Measurements from ENCODE around the gene CTF1.
"Not testable (repeated sequence)": the region's sequence is repeated elsewhere in the genome, so short reads cannot be mapped to it uniquely, and the experiment has no call there.

Gene CTF1

DNA sequence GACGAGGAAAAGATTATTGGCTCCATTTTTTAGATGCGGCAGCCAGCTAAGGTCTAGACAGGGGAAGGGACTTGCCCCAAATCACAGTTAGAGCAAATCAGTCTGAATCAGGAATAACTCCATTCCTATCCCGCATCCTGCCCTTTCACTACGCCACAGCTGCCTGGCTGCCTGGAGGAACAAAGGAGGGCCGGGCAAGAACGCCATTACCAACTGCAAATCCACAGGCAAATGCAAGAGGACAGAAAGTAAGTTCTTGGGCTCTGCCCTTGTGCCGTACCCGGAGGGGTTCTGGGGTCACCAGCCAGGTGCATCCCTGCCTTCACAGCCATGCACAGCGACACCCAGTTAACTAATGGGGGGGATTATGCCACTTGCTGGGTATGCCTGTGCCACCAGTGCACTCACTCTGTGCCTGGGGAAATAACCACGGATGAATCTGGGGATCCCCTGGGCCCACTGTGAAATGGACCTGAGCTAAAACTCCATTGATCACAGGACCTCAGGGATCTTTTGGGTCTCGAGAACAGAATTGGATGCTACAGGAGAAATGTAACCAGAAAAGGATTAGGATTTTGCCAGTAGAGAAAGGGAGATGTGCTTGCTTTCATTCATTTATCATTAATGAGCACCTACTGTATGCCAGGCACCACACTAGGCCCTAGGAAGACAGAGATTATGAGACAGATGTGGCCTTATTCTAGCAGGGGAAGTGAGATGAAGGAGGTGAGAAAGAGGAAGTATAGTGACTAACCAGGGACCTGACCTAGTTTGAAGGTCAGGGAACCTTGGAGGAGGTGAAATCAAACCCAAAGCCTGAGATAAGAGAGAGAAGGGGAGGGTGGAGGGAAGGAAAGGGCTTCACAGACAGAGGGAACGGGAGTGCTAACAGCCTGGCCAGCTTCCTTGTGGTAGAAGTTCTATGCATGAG lies 20.3 kb upstream of the CTF1 start:
- no peaks in the 10 kb centered on the region for H3K9me3 ChIP-seq (ENCODE audit: control insufficient read depth, insufficient read depth, low read length)
- peak overlapping the region; percentile 92 for H3K9ac ChIP-seq (ENCODE audit: low read depth, low read length)
- no peaks in the 10 kb centered on the region for H3K36me3 ChIP-seq (ENCODE audit: insufficient read depth, low read length)
- peaks cover 7% of the 10 kb centered on the region; the same call in 1 of the 2 replicates for H3K4me1 ChIP-seq (ENCODE audit: insufficient read depth, low read length)

DNA sequence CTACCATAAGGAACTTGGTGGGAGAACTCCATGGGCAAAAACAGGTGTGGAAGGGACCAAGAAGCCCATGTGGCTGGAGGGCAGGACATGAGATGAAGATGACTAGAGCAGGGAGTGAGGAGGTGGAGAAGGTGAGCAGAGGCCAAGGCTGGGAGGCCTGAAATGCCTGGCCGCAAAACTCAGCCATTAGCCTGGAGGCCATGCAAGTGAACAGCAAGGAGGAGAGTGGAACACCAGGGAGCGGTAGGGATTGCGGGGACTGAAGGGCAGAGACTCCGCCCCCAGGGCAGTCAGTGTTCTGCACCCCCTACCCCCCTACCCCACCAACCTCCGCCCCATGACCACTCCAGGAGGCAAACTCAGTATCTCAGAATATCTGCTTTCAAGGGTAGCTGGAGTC lies 19.5 kb upstream of the CTF1 start:
- H3K36me3 ChIP-seq (ENCODE audit: insufficient read depth, low read length): no peaks in the 10 kb centered on the region
- H3K4me1 ChIP-seq (ENCODE audit: insufficient read depth, low read length): peaks cover 7% of the 10 kb centered on the region; the same call in 1 of the 2 replicates
- no peaks in the 10 kb centered on the region for H3K9me3 ChIP-seq (ENCODE audit: control insufficient read depth, insufficient read depth, low read length)
- H3K9ac ChIP-seq (ENCODE audit: low read depth, low read length): peak overlapping the region; percentile 92; the same call in 1 of the 2 replicates

DNA sequence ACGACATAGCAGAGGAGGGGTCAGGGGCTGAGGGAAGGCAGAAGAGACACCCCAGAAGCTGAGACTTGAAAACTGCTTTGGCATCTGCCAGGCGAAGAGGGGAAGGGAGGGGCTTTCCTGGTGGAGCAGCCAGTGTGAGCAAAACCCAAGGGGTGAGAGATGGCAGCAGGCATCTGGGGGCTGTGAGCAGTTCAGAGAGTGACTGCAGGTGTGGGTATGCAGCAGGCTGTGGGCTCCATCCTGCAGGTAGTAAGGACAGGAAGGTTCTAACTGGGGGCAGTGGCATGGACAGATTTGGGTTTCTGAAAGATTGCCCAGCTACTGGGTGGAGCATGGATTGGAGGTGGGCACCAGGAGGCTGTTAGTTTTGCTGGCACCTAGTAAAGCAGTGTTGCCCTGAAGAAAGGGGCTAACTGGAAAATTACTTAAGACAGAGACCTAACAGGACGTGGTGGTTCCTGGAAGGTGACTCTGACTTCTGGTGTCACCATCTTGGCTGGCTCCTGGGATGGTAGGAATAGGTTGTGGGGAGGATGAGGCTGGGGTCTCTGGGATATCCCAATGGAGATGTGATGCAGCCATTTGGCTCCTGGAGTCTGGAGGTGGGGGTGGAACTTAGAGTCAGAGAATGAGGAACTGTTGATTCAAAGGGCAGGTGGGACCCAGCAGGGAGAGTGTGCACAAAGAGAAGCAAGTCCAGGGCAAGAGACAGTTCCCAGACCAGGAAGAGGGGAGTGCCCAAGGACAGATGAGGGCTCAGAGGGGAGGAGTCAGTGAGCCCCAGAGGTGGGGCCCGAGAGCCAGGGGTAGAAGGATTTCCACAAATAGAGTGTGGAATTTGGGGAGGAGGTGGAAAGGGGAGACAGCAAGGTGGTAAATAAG lies 13.7 kb upstream of the CTF1 start:
- Histone ChIP-seq H3K4me1 (ENCODE audit: insufficient read depth, low read length) (no peaks in the 10 kb centered on the region), H3K9me3 (ENCODE audit: control insufficient read depth, insufficient read depth, low read length) (no peaks in the 10 kb centered on the region), H3K36me3 (ENCODE audit: insufficient read depth, low read length) (no peaks in the 10 kb centered on the region)

DNA sequence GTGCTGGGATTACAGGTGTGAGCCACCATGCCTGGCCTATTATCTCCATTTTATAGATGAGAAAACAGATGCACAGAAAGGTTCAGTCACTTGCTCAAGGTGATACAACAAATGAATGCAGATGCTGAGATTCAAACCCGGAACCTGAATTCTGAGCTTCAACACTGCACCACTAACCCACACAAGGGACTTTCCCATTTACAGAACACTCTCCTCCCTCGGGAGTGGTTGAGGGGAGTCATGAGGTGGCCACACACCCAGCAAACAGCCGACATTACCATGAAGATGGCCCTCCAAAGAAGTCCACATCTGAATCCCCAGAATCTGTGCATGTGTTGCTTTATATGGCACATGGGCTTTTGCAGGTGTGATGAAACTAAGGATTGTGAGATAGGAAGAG lies 11.7 kb upstream of the CTF1 start:
- Histone ChIP-seq H3K4me1 (ENCODE audit: insufficient read depth, low read length) (no peaks in the 10 kb centered on the region), H3K36me3 (ENCODE audit: insufficient read depth, low read length) (no peaks in the 10 kb centered on the region), H3K9me3 (ENCODE audit: control insufficient read depth, insufficient read depth, low read length) (no peaks in the 10 kb centered on the region), H3K9ac (ENCODE audit: low read depth, low read length) (no peak overlapping the region)

More for the DNA sequence above, 13.7 kb upstream of the CTF1 start:
- no peak overlapping the region for H3K9ac ChIP-seq (ENCODE audit: low read depth, low read length)

DNA sequence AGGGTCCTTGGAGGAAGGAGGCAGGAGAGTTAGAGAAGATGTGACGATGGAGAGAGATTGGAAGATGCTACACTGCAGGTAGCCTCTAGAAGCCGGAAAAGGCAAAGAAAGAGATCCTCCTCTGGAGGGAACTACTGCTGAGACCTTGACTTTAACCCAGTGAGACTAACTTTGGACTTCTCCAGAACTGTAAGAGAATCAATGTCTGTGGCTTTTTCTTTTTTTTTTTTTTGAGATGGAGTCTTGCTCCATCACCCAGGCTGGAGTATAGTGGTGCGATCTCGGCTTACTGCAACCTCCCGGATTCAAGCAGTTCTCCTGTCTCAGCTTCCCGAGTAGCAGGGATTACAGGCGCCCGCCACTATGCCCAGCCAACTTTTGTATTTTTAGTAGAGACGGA lies 11.2 kb upstream of the CTF1 start:
- no peak overlapping the region for H3K9ac ChIP-seq (ENCODE audit: low read depth, low read length)
- H3K36me3 ChIP-seq (ENCODE audit: insufficient read depth, low read length): no peaks in the 10 kb centered on the region
- H3K9me3 ChIP-seq (ENCODE audit: control insufficient read depth, insufficient read depth, low read length): no peaks in the 10 kb centered on the region
- no peaks in the 10 kb centered on the region for H3K4me1 ChIP-seq (ENCODE audit: insufficient read depth, low read length)

DNA sequence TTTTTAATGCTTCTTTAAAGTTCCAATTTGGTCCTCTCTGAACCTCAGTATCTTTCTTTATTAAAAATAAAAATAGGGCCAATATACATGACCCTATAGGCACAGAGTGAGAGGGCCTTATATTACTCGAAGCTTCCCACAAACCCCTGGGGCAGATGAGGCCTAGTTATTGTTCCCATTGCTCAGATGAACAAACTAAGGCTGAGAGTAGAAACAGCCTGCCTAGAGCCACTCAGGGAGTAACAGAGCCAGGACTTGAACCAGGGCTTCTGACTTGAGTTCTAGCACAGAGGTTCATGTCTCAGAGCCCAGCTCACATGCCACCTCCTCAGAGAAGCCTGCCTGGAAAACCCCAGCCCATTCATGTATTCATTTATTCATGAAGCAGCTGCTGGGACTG lies 10.3 kb upstream of the CTF1 start:
- H3K9ac ChIP-seq (ENCODE audit: low read depth, low read length): no peak overlapping the region
- H3K36me3 ChIP-seq (ENCODE audit: insufficient read depth, low read length): no peaks in the 10 kb centered on the region
- no peaks in the 10 kb centered on the region for H3K9me3 ChIP-seq (ENCODE audit: control insufficient read depth, insufficient read depth, low read length)
- H3K4me1 ChIP-seq (ENCODE audit: insufficient read depth, low read length): no peaks in the 10 kb centered on the region

DNA sequence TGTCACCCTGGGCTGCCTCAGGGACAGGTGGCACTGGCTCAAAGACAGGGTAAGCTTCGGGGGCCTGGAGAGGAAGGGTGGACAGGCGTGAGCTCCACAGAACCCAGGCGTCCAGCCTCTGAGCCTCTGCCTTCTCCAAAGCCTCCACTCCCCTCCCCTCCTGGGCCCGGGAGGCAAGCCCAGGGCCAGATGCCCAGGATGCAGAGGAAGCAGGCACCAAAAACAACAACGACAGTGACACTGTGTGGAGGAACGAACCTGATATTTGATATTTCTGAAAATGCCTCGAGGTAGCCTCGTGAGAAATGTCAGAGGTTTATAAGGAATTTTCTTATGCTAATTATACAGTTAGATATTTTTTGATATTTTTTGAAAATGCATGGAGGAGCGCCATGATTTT lies 8.5 kb upstream of the CTF1 start:
- Histone ChIP-seq H3K9me3 (ENCODE audit: control insufficient read depth, insufficient read depth, low read length) (no peaks in the 10 kb centered on the region), H3K36me3 (ENCODE audit: insufficient read depth, low read length) (no peaks in the 10 kb centered on the region; the same call in 1 of the 2 replicates), H3K4me1 (ENCODE audit: insufficient read depth, low read length) (peaks cover under 1% of the 10 kb centered on the region; the same call in 1 of the 2 replicates), H3K9ac (ENCODE audit: low read depth, low read length) (no peak overlapping the region)

DNA sequence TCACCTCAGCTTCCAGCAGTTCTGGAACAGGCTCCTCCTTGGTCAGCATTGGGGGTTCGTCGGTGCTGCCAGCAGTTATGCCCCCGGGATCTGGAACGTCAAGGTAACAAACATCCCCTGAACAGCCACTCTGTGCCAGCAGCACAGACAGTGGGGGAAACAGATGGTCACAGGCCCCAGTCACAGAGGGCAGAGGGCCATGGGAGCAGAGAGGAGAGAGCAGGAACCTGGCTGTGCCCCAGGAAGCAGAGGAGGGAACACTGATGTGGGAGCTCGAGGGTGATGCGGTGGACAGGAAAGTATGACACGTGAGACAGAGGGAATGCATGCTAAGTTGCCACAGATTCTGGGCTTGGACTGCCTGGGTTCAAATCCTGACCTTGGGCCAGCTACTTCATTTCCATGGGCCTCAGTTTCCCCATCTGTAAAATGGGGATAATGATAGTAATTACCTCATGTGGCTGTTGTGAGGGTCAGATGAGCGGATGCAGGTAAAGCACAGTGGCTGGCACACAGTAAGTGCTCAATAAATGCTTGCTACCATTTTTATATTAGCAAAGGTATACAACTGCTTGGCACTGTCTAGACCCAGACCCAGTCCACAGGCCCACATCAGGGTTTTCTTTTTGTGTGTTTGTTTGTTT lies 7.4 kb upstream of the CTF1 start:
- Histone ChIP-seq H3K9me3 (ENCODE audit: control insufficient read depth, insufficient read depth, low read length) (no peaks in the 10 kb centered on the region), H3K36me3 (ENCODE audit: insufficient read depth, low read length) (no peaks in the 10 kb centered on the region; the same call in 1 of the 2 replicates), H3K9ac (ENCODE audit: low read depth, low read length) (no peak overlapping the region), H3K4me1 (ENCODE audit: insufficient read depth, low read length) (peaks cover 3% of the 10 kb centered on the region; the same call in 1 of the 2 replicates)

DNA sequence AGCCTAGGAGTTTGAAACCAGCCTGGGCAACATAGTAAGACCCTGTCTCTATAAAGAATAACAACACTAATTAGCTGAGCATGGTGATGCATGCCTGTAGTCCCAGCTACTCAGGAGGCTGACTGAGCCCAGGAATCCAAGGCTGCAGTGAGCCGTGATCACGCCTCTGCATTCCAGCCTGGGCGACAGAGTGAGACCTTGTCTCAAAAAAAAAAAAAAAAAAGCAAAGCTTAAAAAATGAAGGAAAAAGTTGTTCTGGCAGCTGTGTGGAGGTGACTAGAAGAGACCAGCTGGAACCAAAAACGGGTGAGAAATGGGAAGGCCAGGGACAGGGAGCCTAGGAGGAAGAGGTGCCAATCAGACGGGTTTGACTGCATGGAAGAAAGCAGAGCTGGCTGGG lies 6.7 kb upstream of the CTF1 start:
- no peaks in the 10 kb centered on the region for H3K9me3 ChIP-seq (ENCODE audit: control insufficient read depth, insufficient read depth, low read length)
- no peak overlapping the region for H3K9ac ChIP-seq (ENCODE audit: low read depth, low read length)
- peaks cover 3% of the 10 kb centered on the region for H3K4me1 ChIP-seq (ENCODE audit: insufficient read depth, low read length)
- no peaks in the 10 kb centered on the region; the same call in 1 of the 2 replicates for H3K36me3 ChIP-seq (ENCODE audit: insufficient read depth, low read length)

DNA sequence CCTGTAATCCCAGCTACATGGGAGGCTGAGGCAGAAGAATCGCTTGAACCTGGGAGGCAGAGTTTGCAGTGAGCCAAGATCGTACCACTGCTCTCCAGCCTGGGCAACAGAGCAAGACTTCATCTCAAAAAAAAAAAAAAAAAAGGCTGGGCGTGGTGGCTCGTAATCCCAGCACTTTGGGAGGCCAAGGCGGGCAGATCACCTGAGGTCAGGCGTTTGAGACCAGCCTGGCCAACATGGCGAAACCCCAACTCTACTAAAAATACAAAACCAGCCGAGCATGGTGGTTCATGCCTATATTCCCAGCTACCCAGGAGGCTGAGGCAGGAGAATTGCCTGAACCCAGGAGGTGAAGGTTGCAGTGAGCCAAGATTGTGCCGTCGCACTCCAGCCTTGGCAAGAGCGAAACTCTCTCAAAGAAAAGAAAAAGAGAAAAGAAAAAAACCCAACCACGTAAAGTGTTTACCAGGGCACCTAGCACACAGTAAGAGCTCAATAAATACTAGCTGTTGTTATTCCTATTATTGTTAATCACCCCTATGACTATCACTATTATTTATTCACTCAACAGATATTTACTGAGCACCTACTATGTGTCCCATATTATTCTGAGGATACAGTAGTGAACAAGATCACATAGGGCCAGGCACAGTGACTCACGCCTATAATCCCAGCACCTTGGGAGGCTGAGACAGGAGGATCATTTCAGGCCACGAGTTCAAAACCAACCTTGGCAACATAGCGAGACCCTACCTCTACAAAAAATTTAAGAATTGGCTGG lies 5.2 kb upstream of the CTF1 start:
- H3K9me3 ChIP-seq (ENCODE audit: control insufficient read depth, insufficient read depth, low read length); H3K4me1 ChIP-seq (ENCODE audit: insufficient read depth, low read length); H3K36me3 ChIP-seq (ENCODE audit: insufficient read depth, low read length); H3K9ac ChIP-seq (ENCODE audit: low read depth, low read length): not testable (repeated sequence)

DNA sequence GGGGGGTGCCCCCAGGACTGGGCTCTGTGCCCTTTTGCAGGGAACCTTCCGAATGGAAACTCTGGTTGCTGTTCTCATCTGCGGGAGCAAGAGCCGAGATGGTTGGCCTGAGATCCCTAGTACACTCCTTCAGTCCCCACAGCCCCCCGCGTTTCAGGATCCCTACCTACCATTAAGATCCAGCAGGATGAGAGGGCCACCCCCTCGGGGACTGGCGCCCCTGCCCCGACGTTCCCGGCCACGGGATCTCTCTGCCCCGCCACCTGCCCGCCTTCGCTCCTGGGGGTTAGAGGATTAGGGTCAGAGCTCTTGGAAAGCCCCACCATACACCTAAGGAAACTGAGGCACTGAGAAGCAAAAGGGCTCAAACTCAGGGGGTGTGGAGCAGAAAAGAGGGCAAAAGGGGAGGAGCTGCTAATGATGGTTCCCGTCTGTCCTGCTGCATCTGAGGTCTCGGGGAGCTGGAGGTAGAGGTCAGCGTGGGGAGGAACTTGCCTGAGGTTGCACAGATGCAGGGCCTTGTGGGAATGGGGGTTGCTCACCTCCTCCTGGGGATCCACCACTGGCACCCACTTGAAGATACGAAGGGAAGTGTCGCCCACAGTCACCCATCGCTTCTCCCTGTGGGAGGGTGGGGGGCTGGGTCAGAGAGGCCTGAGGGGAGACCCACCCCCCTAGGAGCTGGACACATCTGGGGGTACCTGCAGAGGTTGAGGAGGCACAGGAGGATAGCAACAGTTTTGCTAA lies 3.6 kb upstream of the CTF1 start:
- no peaks in the 10 kb centered on the region; the same call in 1 of the 2 replicates for H3K36me3 ChIP-seq (ENCODE audit: insufficient read depth, low read length)
- no peaks in the 10 kb centered on the region for H3K9me3 ChIP-seq (ENCODE audit: control insufficient read depth, insufficient read depth, low read length)
- H3K4me1 ChIP-seq (ENCODE audit: insufficient read depth, low read length): peaks cover 9% of the 10 kb centered on the region
- peak overlapping the region; percentile 74; the same call in 1 of the 2 replicates for H3K9ac ChIP-seq (ENCODE audit: low read depth, low read length)

DNA sequence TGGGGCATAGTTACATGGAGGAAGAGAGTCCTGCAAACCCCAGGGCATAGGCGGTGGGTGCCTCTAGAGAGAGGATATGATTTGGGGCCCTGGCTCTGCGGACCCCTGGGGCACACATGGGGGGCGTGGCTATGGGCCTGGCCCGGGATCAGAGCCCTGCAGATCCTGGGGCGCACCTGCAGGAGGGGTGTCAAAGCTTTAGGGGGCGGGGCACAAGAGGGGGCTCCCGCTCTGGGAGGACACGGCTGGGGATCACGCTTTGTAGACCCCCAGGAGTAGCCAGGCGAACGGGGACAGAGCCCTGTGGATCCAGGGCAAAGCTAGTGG lies 3.0 kb upstream of the CTF1 start:
- peak overlapping the region; percentile 74 for H3K9ac ChIP-seq (ENCODE audit: low read depth, low read length)
- H3K9me3 ChIP-seq (ENCODE audit: control insufficient read depth, insufficient read depth, low read length): no peaks in the 10 kb centered on the region
- no peaks in the 10 kb centered on the region; the same call in 1 of the 2 replicates for H3K36me3 ChIP-seq (ENCODE audit: insufficient read depth, low read length)
- peaks cover 9% of the 10 kb centered on the region for H3K4me1 ChIP-seq (ENCODE audit: insufficient read depth, low read length)

All from ES-I3 (cell line).